Urinary bladder (tissue), 4 donors: ENCODE measurements around the gene EN1. TPM values are rescaled to one million over a fixed set of nuclear protein-coding genes. Genes with fewer than 3 reads are reported as not detected.

ENCODE experiments used
- DNase-seq: peaks from one replicate; pipeline ENCODE4 v3.0.0-alpha.2; 2015; ENCODE audit errors: extremely low spot score
- H3K27ac ChIP-seq: one replicate; pipeline ENCODE4 v1.5.1; 2013; ENCODE audit warnings: low read depth, mild to moderate bottlenecking, moderate library complexity
- H3K36me3 ChIP-seq: one replicate; pipeline ENCODE4 v1.6.1; 2013; ENCODE audit warnings: mild to moderate bottlenecking, moderate library complexity; ENCODE audit not compliant: insufficient read depth
- H3K4me1 ChIP-seq: one replicate; pipeline ENCODE4 v1.6.1; 2013; ENCODE audit warnings: mild to moderate bottlenecking, moderate library complexity; ENCODE audit not compliant: insufficient read depth
- H3K4me3 ChIP-seq: one replicate; pipeline ENCODE4 v1.5.1; 2013; ENCODE audit warnings: low read depth, low read length
- WGBS: extraction: QIAGEN DNeasy Blood & Tissue Kit; methylation state at CpG from one replicate; pipeline ENCODE4 v1.1.7; 2013; 5-methylcytosine and 5-hydroxymethylcytosine counted together
- polyA plus RNA-seq: library from polyadenylated mRNA; stranded (reverse); fragments of 200-250 nt; gene quantifications from one replicate; pipeline ENCODE4 v1.2.3, GENCODE V29; 2013
- total RNA-seq: library from RNA; depleted of rRNA; stranded (reverse); fragments of >200 nt; gene quantifications from one replicate; pipeline ENCODE4 v1.2.3, GENCODE V29; 2014
- donor health status: healthy with polysubstance abuse.
- donor health status: healthy.

Gene EN1
- total and polyA plus RNA-seq, 2 donors: not detected

DNA sequence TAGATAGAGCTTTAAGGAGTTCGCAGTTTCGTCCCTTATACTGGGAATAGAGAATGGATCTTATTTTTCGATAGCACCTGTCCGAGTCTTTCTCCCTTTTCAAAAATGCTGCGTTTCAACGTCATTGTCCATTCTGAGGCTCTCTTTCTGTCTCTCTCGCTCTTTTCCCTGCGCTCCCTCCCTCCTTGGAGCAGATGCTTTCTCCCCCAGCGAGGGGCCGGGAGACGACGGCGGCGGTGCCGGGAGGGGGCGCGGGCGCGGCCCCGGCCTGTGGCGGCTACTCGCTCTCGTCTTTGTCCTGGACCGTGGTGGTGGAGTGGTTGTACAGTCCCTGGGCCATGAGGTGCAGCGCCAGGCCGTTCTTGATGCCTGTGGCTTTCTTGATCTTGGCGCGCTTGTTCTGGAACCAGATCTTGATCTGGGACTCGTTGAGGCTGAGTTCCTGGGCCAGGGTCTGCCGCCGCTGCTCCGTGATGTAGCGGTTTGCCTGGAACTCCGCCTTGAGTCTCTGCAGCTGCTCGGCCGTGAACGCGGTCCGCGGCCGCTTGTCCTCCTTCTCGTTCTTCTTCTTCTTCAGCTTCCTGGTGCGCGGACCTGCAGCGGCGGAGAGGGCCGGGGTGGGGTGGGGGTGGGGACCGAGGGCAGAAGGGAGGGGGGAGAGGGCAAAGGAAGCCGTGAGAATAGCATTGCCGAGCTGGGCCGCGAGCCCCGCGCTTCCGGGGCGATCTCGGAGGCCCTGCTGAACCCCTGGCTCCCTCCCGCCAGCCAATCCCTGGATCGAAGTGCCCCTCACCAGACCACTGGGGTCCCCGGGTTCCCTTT, 4.6 kb downstream of the EN1 start:
- peak overlapping the region; percentile 15 for H3K4me3 ChIP-seq
- H3K27ac ChIP-seq: no peak overlapping the region
- no peak for DNase-seq
- H3K4me1 ChIP-seq: peaks cover 3% of the 10 kb centered on the region
- 4% methylated on average over 60 of the region's 60 CpGs for WGBS
- no peaks in the 10 kb centered on the region for H3K36me3 ChIP-seq

DNA sequence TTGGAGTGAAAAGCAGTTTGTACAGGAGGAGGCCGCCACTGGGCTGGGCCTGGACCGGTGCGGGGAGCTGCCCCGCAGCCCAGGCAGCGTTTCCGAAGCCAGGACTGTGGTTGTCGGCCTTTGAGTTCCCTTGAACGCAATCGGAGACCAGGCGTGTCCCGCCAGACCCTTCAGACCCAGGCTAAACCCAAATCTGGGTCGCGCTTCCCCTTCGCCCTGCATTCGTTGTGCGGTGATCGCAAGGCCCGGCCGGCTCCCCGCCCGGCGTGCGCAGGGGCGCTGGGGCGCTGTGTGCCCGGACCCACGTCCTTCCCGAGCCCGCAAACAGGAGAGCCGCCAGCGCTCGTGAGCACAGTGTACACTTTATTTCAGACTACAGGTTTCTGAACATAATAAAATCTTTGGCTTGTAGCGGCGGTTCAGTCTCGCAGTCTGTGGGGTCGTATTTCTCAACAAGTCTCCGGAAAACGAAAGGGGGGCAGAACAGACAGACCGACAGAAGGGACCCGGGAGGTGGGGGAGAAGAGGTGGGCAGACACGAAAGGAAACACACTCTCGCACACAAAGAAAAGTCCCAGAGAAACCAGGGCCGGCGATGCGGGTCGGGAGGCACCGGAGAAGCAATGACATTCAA, 5.5 kb downstream of the EN1 start:
- Histone ChIP-seq H3K4me1 (peaks cover 3% of the 10 kb centered on the region), H3K36me3 (no peaks in the 10 kb centered on the region), H3K27ac (no peak overlapping the region), H3K4me3 (peak overlapping the region; percentile 22)
- DNase-seq: no peak
- 6% methylated on average over 47 of the region's 47 CpGs for WGBS

- no peak for DNase-seq
- Histone ChIP-seq H3K4me3 (no peak overlapping the region), H3K36me3 (no peaks in the 10 kb centered on the region), H3K27ac (no peak overlapping the region), H3K4me1 (peaks cover 3% of the 10 kb centered on the region)
- WGBS: 26% methylated on average over 20 of the region's 20 CpGs
Measured at GRCh38 chr2:118841450-118841827, 6.0 kb downstream of the EN1 start.

DNA sequence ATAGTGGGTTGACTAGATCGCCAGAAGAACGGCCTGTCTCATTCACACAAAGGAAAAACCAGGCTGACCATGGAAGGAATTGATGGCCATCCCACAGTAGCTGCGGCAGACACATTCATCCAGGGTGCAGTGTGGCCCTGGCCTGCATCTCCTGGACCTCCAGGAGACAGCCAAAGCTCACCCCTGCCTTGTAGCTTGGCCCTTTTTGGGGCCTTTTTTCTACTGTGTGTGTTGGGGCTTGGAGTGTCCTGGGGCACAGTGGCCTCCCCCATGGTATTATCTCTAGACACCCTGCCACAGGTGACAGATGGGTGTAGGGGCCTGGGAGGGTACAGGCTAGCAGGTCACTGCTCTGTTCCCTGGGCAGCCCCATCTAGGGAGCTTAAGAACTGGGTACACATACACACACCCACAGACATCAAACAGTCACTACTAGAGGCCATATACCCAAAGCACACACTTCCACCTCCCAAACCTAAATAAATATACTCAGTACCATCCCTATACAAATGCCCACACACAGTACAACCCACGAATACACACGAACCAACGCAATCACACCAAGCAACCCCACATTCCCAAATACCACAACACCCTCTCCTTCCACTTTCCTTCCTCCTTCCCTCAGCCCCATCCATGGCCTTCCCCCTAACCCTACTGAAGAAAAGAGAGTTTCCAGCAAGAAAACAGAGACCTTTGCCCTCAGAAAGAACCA, 8.6 kb downstream of the EN1 start:
- H3K27ac ChIP-seq: no peak overlapping the region
- peaks cover 3% of the 10 kb centered on the region for H3K4me1 ChIP-seq
- no peak for DNase-seq
- WGBS: 37% methylated on average over 6 of the region's 6 CpGs
- no peak overlapping the region for H3K4me3 ChIP-seq
- no peaks in the 10 kb centered on the region for H3K36me3 ChIP-seq

DNA sequence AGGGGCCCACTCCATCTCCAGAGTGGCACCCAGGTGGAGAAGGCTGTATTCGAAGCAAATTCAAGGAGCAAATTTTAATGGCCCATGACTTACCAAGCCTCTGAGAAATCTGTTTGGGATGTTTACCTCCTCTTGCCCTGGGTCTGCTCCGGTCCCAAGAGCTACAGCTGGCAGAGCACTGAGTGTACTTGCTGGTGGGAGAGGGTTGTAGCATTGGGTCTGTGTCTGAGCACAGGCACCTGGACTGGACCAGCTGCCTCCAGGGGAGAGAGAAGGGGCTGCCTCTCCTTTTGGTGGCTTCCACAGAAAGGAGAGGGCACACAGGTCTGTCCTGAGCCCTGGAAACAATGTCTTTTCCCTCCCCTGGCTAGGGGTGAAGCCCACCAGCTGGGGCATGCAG, 9.8 kb downstream of the EN1 start:
- Histone ChIP-seq H3K4me3 (no peak overlapping the region), H3K4me1 (no peaks in the 10 kb centered on the region), H3K36me3 (no peaks in the 10 kb centered on the region), H3K27ac (no peak overlapping the region)
- WGBS: 17% methylated on average over 2 of the region's 2 CpGs
- no peak for DNase-seq

GRCh38 chr2:118837067-118837466, 10.4 kb downstream of the EN1 start:
- DNase-seq: no peak
- WGBS: 10% methylated on average over 9 of the region's 9 CpGs
- H3K27ac ChIP-seq: no peak overlapping the region
- H3K36me3 ChIP-seq: no peaks in the 10 kb centered on the region
- no peak overlapping the region for H3K4me3 ChIP-seq
- no peaks in the 10 kb centered on the region for H3K4me1 ChIP-seq

GRCh38 chr2:118836411-118836930, 11.0 kb downstream of the EN1 start:
- Histone ChIP-seq H3K4me3 (no peak overlapping the region), H3K27ac (no peak overlapping the region), H3K36me3 (no peaks in the 10 kb centered on the region), H3K4me1 (no peaks in the 10 kb centered on the region)
- 9% methylated on average over 8 of the region's 8 CpGs for WGBS
- no peak for DNase-seq

GRCh38 chr2:118835746-118836410, 11.6 kb downstream of the EN1 start:
- H3K36me3 ChIP-seq: no peaks in the 10 kb centered on the region
- WGBS: under 1% methylated on average over 53 of the region's 53 CpGs
- H3K27ac ChIP-seq: no peak overlapping the region
- DNase-seq: no peak
- H3K4me3 ChIP-seq: peak overlapping the region; percentile 27
- no peaks in the 10 kb centered on the region for H3K4me1 ChIP-seq

GRCh38 chr2:118834901-118835745, 12.3 kb downstream of the EN1 start:
- Histone ChIP-seq H3K27ac (no peak overlapping the region), H3K4me1 (no peaks in the 10 kb centered on the region), H3K4me3 (peak overlapping the region; percentile 27), H3K36me3 (no peaks in the 10 kb centered on the region)
- 1% methylated on average over 61 of the region's 61 CpGs for WGBS
- DNase-seq: no peak

DNA sequence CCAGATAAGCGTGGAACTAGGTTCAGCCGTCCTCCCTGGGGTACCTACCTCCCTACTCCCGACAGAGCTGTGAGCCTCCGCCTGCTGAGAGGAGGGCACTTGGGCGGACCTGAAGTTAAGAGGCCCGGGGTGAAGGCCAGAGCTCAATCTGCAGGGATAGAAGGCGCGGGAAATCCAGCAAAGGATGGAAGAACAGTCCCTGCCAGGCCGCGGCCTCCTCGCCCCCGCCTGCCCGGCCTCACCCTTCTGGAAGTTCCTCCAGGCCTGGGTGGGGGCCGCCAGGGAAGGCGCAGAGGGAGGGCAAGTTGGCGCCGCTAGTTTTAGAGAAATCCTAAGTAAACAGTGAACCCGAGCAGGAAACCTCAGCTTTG, 13.0 kb downstream of the EN1 start:
- Histone ChIP-seq H3K27ac (no peak overlapping the region), H3K4me3 (no peak overlapping the region), H3K4me1 (no peaks in the 10 kb centered on the region), H3K36me3 (no peaks in the 10 kb centered on the region)
- DNase-seq: no peak
- 4% methylated on average over 18 of the region's 18 CpGs for WGBS

DNA sequence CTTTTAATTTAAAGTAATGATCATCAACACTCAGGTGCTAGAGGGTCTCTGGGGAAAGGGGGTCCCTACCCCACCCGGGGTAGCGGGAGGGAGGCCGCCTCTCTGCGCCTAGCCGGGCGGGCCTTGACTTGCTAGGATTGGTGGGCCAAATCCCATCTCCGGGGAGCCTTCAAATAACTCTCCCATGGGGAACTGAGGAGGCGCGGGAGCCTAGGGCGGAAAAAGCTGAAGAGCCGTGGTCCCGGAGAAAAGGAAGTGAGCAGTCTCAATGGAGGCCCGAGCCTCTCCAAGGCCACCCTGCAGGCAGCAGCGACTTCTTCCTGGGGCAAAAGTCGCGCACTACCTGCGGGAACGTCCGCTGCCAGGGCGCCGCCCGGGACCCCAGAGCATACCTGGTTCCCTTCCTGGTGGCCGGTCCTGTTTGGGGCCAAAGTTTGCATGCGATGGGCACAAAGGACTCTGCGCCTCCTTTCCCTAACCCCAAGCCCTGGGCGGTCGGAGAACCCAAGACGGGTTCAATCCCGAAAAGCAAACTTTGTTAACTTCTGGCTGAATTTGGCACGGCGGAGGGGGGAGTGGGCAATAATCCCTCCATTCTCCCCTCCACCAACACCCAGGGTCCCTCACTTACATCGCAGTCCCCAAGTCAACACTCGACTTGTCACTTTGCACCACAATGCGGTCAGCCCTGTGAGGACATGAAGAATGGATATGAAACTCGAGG, 13.6 kb downstream of the EN1 start:
- Histone ChIP-seq H3K4me3 (no peak overlapping the region), H3K4me1 (no peaks in the 10 kb centered on the region), H3K36me3 (no peaks in the 10 kb centered on the region), H3K27ac (no peak overlapping the region)
- 6% methylated on average over 35 of the region's 35 CpGs for whole genome bisulfite sequencing
- DNase-seq: no peak
